Ovary (tissue), 3 donors: Measurements from ENCODE around the gene AIM2.

Source experiments
- EP300 ChIP-seq: sonication (generic); formaldehyde crosslinking; IDR thresholded peaks from one replicate; pipeline ENCODE4 v1.6.1; 2017; ENCODE audit warnings: antibody characterized with exemption
- POLR2A ChIP-seq: fragments of 450-650 bp; IDR thresholded peaks from one replicate; pipeline ENCODE4 v1.6.1; 2017; ENCODE audit warnings: antibody characterized with exemption, mild to moderate bottlenecking, moderate library complexity
- TF ChIP-seq, protein P1 (sequence below), 3 donors: fragments of 450-650 bp in 2 of 3; fragments of 200-600 bp in 1 of 3; IDR thresholded peaks; one replicate each; pipeline versions ENCODE4 v1.5.1 to v1.8.0; 2016 to 2022; ENCODE audit warnings: antibody characterized with exemption in 3 of 3, mild to moderate bottlenecking in 1 of 3
- donor health status: DM: no; HTN: no; CAD: no.

DNA sequence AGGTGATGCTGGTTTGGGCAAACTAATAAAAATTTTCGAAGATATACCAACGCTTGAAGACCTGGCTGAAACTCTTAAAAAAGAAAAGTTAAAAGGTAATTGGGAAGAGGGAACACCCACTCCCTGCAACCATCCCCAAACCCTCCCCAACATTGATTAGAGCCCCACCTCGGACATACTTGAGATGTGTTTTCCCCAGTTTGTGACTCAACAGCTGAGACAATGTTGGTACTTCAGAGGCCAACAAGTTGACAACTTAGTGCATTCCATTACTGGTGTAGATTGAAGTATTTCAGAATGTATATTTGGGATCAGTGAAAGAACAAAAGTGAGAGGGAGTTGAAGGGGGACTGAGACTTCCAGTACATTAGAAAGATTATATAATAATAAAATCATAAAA, 61.7 kb downstream of the AIM2 start:
- no peak for TF ChIP-seq EP300
- TF ChIP-seq, protein P1, sequence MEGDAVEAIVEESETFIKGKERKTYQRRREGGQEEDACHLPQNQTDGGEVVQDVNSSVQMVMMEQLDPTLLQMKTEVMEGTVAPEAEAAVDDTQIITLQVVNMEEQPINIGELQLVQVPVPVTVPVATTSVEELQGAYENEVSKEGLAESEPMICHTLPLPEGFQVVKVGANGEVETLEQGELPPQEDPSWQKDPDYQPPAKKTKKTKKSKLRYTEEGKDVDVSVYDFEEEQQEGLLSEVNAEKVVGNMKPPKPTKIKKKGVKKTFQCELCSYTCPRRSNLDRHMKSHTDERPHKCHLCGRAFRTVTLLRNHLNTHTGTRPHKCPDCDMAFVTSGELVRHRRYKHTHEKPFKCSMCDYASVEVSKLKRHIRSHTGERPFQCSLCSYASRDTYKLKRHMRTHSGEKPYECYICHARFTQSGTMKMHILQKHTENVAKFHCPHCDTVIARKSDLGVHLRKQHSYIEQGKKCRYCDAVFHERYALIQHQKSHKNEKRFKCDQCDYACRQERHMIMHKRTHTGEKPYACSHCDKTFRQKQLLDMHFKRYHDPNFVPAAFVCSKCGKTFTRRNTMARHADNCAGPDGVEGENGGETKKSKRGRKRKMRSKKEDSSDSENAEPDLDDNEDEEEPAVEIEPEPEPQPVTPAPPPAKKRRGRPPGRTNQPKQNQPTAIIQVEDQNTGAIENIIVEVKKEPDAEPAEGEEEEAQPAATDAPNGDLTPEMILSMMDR (IDR thresholded peaks at IDR 0.05) = no peak
- TF ChIP-seq POLR2A = no peak
